ENCODE results near the gene MAML2.

MAML2 gene

GRCh38 chr11:96260067-96260511 lies 82.9 kb downstream of the MAML2 start:
- Histone ChIP-seq H3K9ac (ENCODE audit: low read depth, low read length) (no peak overlapping the region), H3K9me3 (ENCODE audit: insufficient read depth, low read depth, low read length) (no peaks in the 10 kb centered on the region), H3K27ac (ENCODE audit: low read length) (no peak overlapping the region), H3K27me3 (ENCODE audit: insufficient read depth, low read length) (no peaks in the 10 kb centered on the region), H3K4me3 (ENCODE audit: low read length) (no peak overlapping the region), H3K36me3 (ENCODE audit: insufficient read depth, low read depth, low read length) (no peaks in the 10 kb centered on the region), H3K4me1 (ENCODE audit: insufficient read depth, low read length) (no peaks in the 10 kb centered on the region; the same call in 1 of the 2 replicates)

GRCh38 chr11:96259134-96259830 lies 83.7 kb downstream of the MAML2 start:
- no peak overlapping the region for H3K9ac ChIP-seq (ENCODE audit: low read depth, low read length)
- H3K4me3 ChIP-seq (ENCODE audit: low read length), result no peak overlapping the region
- H3K27ac ChIP-seq (ENCODE audit: low read length), result no peak overlapping the region
- H3K27me3 ChIP-seq (ENCODE audit: insufficient read depth, low read length), result no peaks in the 10 kb centered on the region
- peaks cover 4% of the 10 kb centered on the region; the same call in 1 of the 2 replicates for H3K4me1 ChIP-seq (ENCODE audit: insufficient read depth, low read length)
- H3K36me3 ChIP-seq (ENCODE audit: insufficient read depth, low read depth, low read length), result no peaks in the 10 kb centered on the region
- H3K9me3 ChIP-seq (ENCODE audit: insufficient read depth, low read depth, low read length), result no peaks in the 10 kb centered on the region

GRCh38 chr11:96257972-96258934 lies 84.7 kb downstream of the MAML2 start:
- Histone ChIP-seq H3K9ac (ENCODE audit: low read depth, low read length) (no peak overlapping the region), H3K27ac (ENCODE audit: low read length) (no peak overlapping the region), H3K4me3 (ENCODE audit: low read length) (no peak overlapping the region), H3K4me1 (ENCODE audit: insufficient read depth, low read length) (peaks cover 14% of the 10 kb centered on the region), H3K36me3 (ENCODE audit: insufficient read depth, low read depth, low read length) (no peaks in the 10 kb centered on the region), H3K27me3 (ENCODE audit: insufficient read depth, low read length) (no peaks in the 10 kb centered on the region), H3K9me3 (ENCODE audit: insufficient read depth, low read depth, low read length) (no peaks in the 10 kb centered on the region)

GRCh38 chr11:96257036-96257435 lies 86.0 kb downstream of the MAML2 start:
- Histone ChIP-seq H3K4me1 (ENCODE audit: insufficient read depth, low read length) (peaks cover 16% of the 10 kb centered on the region), H3K4me3 (ENCODE audit: low read length) (no peak overlapping the region), H3K27me3 (ENCODE audit: insufficient read depth, low read length) (no peaks in the 10 kb centered on the region), H3K27ac (ENCODE audit: low read length) (no peak overlapping the region), H3K9ac (ENCODE audit: low read depth, low read length) (no peak overlapping the region), H3K36me3 (ENCODE audit: insufficient read depth, low read depth, low read length) (no peaks in the 10 kb centered on the region), H3K9me3 (ENCODE audit: insufficient read depth, low read depth, low read length) (no peaks in the 10 kb centered on the region)

GRCh38 chr11:96256215-96257011 lies 86.6 kb downstream of the MAML2 start:
- Histone ChIP-seq H3K36me3 (ENCODE audit: insufficient read depth, low read depth, low read length) (no peaks in the 10 kb centered on the region), H3K4me3 (ENCODE audit: low read length) (no peak overlapping the region), H3K27ac (ENCODE audit: low read length) (no peak overlapping the region), H3K27me3 (ENCODE audit: insufficient read depth, low read length) (no peaks in the 10 kb centered on the region), H3K4me1 (ENCODE audit: insufficient read depth, low read length) (peaks cover 16% of the 10 kb centered on the region), H3K9ac (ENCODE audit: low read depth, low read length) (no peak overlapping the region), H3K9me3 (ENCODE audit: insufficient read depth, low read depth, low read length) (no peaks in the 10 kb centered on the region)

GRCh38 chr11:96254854-96255253 lies 88.1 kb downstream of the MAML2 start:
- Histone ChIP-seq H3K27me3 (ENCODE audit: insufficient read depth, low read length) (no peaks in the 10 kb centered on the region), H3K9ac (ENCODE audit: low read depth, low read length) (no peak overlapping the region), H3K36me3 (ENCODE audit: insufficient read depth, low read depth, low read length) (no peaks in the 10 kb centered on the region), H3K4me1 (ENCODE audit: insufficient read depth, low read length) (peaks cover 16% of the 10 kb centered on the region), H3K4me3 (ENCODE audit: low read length) (no peak overlapping the region), H3K9me3 (ENCODE audit: insufficient read depth, low read depth, low read length) (no peaks in the 10 kb centered on the region), H3K27ac (ENCODE audit: low read length) (no peak overlapping the region)

GRCh38 chr11:96254087-96254486 lies 88.9 kb downstream of the MAML2 start:
- no peak overlapping the region for H3K9ac ChIP-seq (ENCODE audit: low read depth, low read length)

GRCh38 chr11:96246718-96247552 lies 96.1 kb downstream of the MAML2 start:
- Histone ChIP-seq H3K9ac (ENCODE audit: low read depth, low read length) (no peak overlapping the region), H3K27me3 (ENCODE audit: insufficient read depth, low read length) (no peaks in the 10 kb centered on the region), H3K4me3 (ENCODE audit: low read length) (no peak overlapping the region), H3K9me3 (ENCODE audit: insufficient read depth, low read depth, low read length) (no peaks in the 10 kb centered on the region), H3K4me1 (ENCODE audit: insufficient read depth, low read length) (peaks cover 13% of the 10 kb centered on the region), H3K27ac (ENCODE audit: low read length) (no peak overlapping the region), H3K36me3 (ENCODE audit: insufficient read depth, low read depth, low read length) (no peaks in the 10 kb centered on the region)

More at GRCh38 chr11:96254087-96254486, 88.9 kb downstream of the MAML2 start:
- H3K4me1 ChIP-seq (ENCODE audit: insufficient read depth, low read length), result peaks cover 16% of the 10 kb centered on the region
- no peaks in the 10 kb centered on the region for H3K36me3 ChIP-seq (ENCODE audit: insufficient read depth, low read depth, low read length)
- H3K27ac ChIP-seq (ENCODE audit: low read length), result no peak overlapping the region
- no peaks in the 10 kb centered on the region for H3K27me3 ChIP-seq (ENCODE audit: insufficient read depth, low read length)
- no peak overlapping the region for H3K4me3 ChIP-seq (ENCODE audit: low read length)
- H3K9me3 ChIP-seq (ENCODE audit: insufficient read depth, low read depth, low read length), result no peaks in the 10 kb centered on the region

GRCh38 chr11:96242971-96243647 lies 99.9 kb downstream of the MAML2 start:
- Histone ChIP-seq H3K36me3 (ENCODE audit: insufficient read depth, low read depth, low read length) (no peaks in the 10 kb centered on the region), H3K27me3 (ENCODE audit: insufficient read depth, low read length) (no peaks in the 10 kb centered on the region), H3K4me3 (ENCODE audit: low read length) (peak overlapping the region; percentile 76), H3K27ac (ENCODE audit: low read length) (peak overlapping the region; percentile 81), H3K4me1 (ENCODE audit: insufficient read depth, low read length) (peaks cover 29% of the 10 kb centered on the region), H3K9ac (ENCODE audit: low read depth, low read length) (peak overlapping the region; percentile 92), H3K9me3 (ENCODE audit: insufficient read depth, low read depth, low read length) (no peaks in the 10 kb centered on the region)

GRCh38 chr11:96242191-96242847 lies 100.7 kb downstream of the MAML2 start:
- Histone ChIP-seq H3K4me1 (ENCODE audit: insufficient read depth, low read length) (peaks cover 33% of the 10 kb centered on the region), H3K36me3 (ENCODE audit: insufficient read depth, low read depth, low read length) (no peaks in the 10 kb centered on the region), H3K9ac (ENCODE audit: low read depth, low read length) (peak overlapping the region; percentile 92; the same call in 1 of the 2 replicates), H3K27me3 (ENCODE audit: insufficient read depth, low read length) (no peaks in the 10 kb centered on the region), H3K27ac (ENCODE audit: low read length) (peak overlapping the region; percentile 81), H3K4me3 (ENCODE audit: low read length) (peak overlapping the region; percentile 76), H3K9me3 (ENCODE audit: insufficient read depth, low read depth, low read length) (no peaks in the 10 kb centered on the region)

Measured in iPS-20b (cell line).